GM12865 (cell line): ENCODE results near the gene AMFR.
"Not testable (repeated sequence)": the region's sequence is repeated elsewhere in the genome, so short reads cannot be mapped to it uniquely, and the experiment has no call there.

Experiments
- DNase-seq: peaks from one replicate; pipeline ENCODE4 v3.0.0; 2010; ENCODE audit warnings: low read depth
- H3K4me3 ChIP-seq: 2 replicates; pipeline ENCODE4 v1.5.1; 2011; ENCODE audit warnings: mild to moderate bottlenecking, low read depth, low read length, control low read depth
- TF ChIP-seq, protein P1 (sequence below): IDR thresholded peaks from 2 replicates; pipeline ENCODE4 v1.5.1; 2011; ENCODE audit warnings: low read length, control low read depth, low read depth, inconsistent platforms; ENCODE audit not compliant: insufficient read depth; ENCODE audit errors: missing control alignments

AMFR gene

GRCh38 chr16:56399486-56399885 is 25.9 kb downstream of the AMFR start:
- TF ChIP-seq, protein P1, sequence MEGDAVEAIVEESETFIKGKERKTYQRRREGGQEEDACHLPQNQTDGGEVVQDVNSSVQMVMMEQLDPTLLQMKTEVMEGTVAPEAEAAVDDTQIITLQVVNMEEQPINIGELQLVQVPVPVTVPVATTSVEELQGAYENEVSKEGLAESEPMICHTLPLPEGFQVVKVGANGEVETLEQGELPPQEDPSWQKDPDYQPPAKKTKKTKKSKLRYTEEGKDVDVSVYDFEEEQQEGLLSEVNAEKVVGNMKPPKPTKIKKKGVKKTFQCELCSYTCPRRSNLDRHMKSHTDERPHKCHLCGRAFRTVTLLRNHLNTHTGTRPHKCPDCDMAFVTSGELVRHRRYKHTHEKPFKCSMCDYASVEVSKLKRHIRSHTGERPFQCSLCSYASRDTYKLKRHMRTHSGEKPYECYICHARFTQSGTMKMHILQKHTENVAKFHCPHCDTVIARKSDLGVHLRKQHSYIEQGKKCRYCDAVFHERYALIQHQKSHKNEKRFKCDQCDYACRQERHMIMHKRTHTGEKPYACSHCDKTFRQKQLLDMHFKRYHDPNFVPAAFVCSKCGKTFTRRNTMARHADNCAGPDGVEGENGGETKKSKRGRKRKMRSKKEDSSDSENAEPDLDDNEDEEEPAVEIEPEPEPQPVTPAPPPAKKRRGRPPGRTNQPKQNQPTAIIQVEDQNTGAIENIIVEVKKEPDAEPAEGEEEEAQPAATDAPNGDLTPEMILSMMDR, result no peak
- no peak overlapping the region for H3K4me3 ChIP-seq
- DNase-seq, result no peak

- no peak for DNase-seq
- TF ChIP-seq, protein P1, result no peak
- no peak overlapping the region for H3K4me3 ChIP-seq
These were observed 26.3 kb downstream of the AMFR start for GRCh38 chr16:56399047-56399446.

- not testable (repeated sequence) for H3K4me3 ChIP-seq, DNase-seq
These were observed 28.6 kb downstream of the AMFR start for GRCh38 chr16:56396724-56397123.

GRCh38 chr16:56389554-56389953 is 35.8 kb downstream of the AMFR start:
- no peak overlapping the region for H3K4me3 ChIP-seq
- TF ChIP-seq, protein P1, result no peak
- DNase-seq, result no peak

GRCh38 chr16:56388209-56388608 is 37.1 kb downstream of the AMFR start:
- TF ChIP-seq, protein P1, result no peak
- H3K4me3 ChIP-seq, result no peak overlapping the region
- DNase-seq, result no peak

- H3K4me3 ChIP-seq, result no peak overlapping the region
- no peak for DNase-seq
- TF ChIP-seq, protein P1, result no peak
These were observed 37.9 kb downstream of the AMFR start for GRCh38 chr16:56387396-56387795.

DNA sequence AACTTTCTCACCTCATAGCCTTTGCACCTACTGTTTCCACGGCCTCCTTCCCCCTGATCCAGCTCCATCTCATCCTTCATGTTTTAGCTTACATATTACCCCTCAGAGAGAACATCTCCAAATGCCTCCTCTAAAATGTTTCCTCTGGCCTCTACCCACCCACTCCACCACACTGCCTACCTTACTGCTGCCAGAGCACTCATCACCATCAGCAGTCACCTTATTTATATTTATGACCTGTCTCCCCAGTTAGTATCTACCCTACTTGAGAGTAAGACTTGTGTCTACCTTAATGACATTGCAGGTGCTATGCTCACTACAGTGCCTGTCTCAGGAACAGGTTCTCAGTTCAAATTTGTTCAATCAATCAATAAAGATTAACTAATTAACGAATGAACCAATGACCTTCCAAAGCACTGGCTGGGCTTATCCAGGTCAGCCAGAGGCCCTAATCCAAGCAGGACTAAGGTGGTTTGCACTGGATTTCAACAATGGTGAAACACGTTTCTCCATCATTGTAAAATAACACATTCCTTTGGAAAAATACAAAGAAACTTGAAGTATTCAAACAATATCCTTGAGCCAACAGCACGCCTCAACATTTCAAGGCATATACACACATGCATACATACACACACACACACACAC is 41.1 kb downstream of the AMFR start:
- no peak overlapping the region for H3K4me3 ChIP-seq
- no peak for DNase-seq
- TF ChIP-seq, protein P1, result no peak
